ENCODE data around the gene ZFP36L1.

ZFP36L1 gene

DNA sequence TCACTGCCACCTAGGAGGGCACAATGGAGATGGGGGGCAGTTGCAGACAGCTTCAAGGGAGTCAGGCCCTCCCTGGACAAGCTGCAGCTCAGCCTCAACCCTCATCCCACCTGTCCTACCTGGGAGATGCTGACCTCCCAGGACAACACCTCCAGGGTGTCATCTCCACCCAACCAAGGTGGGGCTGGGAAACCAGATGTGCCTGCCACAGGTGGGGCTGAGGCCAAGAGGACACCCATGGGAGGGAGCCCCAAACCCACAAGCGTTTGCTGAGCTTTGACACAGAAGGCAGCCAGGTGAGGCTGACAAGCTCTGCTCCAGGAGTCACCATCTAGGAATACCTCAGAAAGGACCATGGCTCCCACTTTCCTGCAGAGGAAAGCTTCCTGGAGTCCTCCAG lies 31.5 kb downstream of the ZFP36L1 start:
- no peak for FAIRE-seq

DNA sequence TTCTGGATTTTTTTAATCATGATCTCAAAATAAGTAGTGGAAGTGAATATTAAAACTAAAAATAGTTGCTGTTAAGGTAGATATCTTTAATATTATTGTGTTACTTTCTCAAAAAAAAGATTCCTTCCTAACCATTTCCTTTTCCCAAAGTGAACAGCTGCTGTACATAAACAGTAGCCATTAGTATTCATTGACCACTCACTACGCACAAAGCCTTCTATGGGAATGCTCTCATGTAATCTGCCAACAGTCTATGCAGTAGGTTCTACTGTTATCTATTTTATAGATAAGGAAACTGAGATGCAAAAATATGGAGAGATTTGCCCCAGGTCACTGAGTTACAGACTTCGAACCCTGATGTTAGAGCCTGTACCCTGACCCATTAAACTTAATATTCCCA lies 32.1 kb downstream of the ZFP36L1 start:
- FAIRE-seq: no peak

DNA sequence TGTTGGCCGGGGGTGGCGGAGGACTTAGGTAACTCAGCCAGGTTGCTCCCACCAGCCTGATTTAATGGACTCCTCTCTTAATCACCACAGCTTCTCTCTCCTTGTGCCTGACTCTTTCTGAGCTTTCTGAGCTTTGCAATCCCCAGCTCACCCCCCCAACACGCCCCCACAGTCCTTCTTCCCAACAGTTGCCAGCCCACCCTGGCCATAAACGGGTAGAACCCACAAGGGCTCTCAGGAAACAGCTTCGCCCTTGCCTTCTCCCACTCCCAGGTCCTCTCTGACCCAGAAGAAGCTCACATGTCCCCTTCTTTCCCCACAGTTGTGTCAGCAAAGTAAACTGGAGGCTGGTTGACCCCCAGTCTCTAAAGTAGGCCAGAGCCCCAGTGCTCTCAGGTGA lies 32.9 kb downstream of the ZFP36L1 start:
- no peak for FAIRE-seq

GRCh38 chr14:68759017-68759560 lies 33.8 kb downstream of the ZFP36L1 start:
- FAIRE-seq: no peak

DNA sequence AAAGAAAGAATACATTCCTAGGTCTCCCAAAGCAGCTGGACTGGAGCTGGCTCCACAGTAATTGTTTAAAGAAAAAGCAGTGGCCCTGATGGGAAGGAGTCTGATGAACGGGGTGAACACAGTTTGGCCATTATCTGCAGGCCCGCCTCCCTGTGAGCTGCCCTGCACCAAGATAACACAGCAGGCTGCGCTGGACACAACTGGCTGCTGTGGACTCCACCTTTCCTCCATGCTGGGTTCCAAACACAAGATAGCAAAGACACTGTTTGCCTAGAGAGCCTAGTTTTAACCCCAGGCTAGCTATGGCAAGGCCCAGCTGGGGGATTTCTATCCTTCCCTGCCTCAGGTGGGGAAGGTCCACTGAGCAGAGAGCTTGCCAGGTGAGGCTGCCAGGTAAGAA lies 34.6 kb downstream of the ZFP36L1 start:
- FAIRE-seq: no peak

DNA sequence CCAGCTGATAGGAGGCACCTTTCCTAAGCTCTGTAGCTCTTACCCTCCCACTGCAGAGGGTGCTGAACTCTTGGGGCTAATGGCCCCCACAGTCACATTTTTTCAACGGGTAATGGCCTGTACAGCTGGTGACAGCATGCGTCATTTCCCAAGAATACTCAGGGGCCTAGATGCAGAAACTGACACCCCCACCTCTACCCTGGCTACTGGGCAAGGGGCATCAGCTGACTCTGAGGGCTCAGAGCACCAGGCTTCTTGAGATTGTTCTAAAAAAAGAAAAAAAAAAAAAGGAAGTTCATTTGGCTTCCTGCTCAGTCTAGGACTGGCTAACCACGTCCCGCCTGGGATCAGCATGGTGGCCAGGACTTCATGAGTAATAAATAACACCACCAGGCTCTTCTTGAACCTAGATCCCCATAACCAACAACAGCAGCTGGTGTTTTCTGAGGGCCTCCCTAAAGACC lies 35.2 kb downstream of the ZFP36L1 start:
- FAIRE-seq: no peak

DNA sequence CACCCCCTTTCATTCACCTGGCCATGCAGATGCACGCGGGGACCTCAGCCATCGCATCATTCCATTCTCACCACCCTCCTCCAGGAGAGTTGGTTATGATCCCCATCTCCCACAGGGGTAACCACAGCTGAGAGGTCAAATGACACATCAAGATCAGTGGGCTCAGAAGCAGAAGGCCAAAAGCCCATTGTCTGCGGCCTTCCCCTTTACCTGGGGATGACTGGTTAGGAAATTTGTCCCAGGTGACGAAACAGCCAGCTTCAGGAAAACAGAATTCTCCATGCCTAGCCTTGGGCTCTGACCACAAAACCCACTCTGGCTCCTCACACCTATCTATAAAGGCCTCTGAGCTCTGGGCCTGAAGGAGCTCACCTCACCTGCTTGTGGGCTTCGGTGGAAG lies 36.1 kb downstream of the ZFP36L1 start:
- no peak for FAIRE-seq

DNA sequence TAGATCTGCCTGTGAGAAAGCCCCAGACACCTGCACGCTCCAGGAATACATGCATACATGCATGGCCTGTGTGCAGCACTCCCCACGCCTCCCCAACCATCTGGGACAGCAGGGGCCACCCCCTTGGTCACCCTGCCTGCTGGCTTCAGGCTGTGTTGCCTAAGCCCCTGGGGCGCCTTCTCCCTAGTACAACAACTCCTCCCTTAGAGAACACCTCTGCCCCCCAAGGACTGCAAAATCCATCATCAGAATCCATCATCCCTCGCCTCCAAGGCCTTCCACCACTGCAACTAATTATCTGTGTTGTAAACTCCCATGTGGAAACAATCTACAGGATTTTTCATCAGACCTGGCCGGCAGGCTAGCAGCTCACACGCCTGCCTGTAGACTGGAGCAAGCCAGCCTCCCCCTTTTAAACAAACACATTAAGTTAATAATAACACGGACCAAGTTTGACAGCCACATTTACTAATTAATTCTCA lies 36.8 kb downstream of the ZFP36L1 start:
- FAIRE-seq: peak; percentile 94

DNA sequence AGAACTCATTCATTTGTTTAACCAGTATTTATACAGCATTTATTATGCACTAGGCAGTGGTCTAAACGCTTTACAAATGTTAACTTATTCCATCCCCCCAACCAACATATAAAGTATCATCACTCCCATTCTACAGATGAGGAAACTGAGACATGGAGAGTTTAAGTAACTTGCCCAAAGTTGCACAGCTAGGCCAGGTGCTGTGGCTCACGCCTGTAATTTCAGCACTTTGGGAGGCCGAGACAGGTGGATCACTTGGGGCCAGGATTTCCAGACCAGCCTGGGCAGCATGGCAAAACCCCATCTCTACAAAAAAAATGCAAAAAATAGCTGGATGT lies 37.9 kb downstream of the ZFP36L1 start:
- no peak for FAIRE-seq

- peak; percentile 69 for FAIRE-seq
Measured at GRCh38 chr14:68753690-68754089, 39.2 kb downstream of the ZFP36L1 start.

DNA sequence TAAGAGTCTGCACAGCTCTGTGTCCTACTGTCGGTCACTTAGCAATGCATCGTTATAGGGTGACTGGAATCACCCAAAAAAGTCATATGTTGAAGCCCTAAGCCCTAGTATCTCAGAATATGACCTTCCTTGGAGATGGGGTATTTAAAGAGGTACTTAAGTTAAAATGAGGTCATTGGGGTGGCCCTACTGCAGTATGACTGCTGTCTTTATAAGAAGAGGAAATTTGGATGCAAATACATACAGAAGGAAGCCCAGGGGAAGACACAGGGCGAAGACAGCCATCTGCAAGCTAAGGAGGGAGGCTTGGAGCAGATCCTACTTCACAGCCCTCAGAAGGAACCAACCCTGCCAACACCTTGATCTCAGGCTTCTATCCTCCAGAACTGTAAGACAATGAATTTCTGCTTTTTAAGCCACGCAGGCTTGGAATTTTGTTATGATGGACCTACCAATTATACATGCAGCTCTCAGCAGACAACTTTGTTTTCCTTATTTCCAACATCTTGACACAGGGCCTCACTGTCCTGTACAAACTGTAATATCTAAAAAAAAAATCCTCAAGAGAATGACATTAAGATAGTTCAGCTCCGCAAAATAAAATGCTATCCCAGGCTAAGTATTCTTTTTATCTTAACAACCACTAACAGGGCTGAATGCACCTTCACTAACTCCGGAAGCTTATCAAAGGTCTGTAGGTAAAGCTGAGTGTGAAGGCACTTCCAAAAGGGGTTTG lies 40.4 kb downstream of the ZFP36L1 start:
- FAIRE-seq: no peak

- FAIRE-seq: no peak
Measured at GRCh38 chr14:68749487-68750475, 43.1 kb downstream of the ZFP36L1 start.

- no peak for FAIRE-seq
Measured at GRCh38 chr14:68748691-68749090, 44.2 kb downstream of the ZFP36L1 start.

GRCh38 chr14:68748260-68748659 lies 44.6 kb downstream of the ZFP36L1 start:
- FAIRE-seq: no peak

DNA sequence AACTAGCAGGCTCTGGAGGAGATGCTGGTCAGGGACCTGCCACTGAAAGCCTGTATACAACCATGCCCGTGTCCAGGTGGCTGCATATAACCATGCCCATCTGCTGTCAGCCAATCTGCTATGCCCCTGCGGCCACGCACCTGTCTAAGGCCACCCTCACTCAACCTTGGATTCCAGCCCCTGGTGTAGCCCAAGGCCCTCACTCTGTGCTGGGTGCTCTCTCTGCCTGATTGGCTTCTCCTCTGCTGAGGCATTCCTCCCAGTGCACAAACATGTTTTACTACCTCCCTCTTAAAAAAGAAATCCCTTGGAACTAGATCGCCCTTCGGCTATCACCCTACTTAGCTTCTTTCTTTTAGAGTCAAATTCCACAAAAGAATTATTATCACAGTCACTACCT lies 45.5 kb downstream of the ZFP36L1 start:
- FAIRE-seq: no peak

- no peak for FAIRE-seq
Measured at GRCh38 chr14:68744613-68745012, 48.3 kb downstream of the ZFP36L1 start.

GRCh38 chr14:68741839-68742470 lies 50.9 kb downstream of the ZFP36L1 start:
- no peak for FAIRE-seq

DNA sequence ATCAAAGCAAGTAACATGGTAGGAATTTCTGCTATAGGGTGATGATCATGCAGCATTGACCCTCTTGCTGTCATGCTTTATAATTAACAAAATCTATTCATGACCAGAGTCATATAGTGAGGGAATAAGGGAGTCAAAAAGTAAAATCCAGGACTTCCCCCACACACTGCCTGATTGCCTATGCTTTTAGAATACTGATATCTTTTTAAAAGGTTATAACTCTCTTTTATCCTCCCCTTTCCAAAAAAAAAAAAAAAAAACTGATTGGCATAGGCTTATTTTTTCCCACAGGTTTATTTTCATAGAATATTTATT lies 51.4 kb downstream of the ZFP36L1 start:
- no peak for FAIRE-seq

DNA sequence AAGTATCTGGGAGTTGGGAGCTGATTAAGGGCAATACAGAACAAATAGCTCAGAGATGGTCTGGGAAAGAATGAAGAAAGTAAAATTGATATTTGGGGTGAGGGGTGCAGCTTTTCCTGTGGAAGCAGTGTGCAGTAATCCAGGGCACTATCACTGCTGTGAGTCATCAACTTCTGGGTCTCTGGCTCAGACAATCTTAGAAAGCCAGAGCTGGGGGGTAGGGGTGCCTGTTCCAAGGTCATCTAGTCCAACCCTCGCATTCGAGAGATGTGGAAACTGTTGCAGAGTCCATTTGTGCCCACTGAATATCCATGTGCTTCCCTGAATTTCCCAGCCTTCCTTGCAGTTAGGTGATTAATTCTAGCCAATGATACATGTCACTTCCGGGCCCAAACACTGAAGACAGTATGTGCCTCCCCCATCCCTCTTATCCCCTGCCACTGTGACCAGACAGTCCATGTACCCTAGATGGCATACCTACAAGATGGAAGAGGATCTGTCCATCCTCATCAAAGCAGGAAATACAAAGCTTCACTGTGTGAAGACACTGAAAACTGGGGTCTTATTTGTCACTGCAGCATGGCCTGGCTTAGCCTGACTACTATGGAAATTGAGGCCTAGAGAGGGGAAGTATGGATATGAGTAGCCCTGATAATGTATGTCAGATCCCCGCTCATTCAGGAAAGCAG lies 51.9 kb downstream of the ZFP36L1 start:
- no peak for FAIRE-seq

- FAIRE-seq: no peak
Measured at GRCh38 chr14:68739701-68740100, 53.2 kb downstream of the ZFP36L1 start.

- no peak for FAIRE-seq
Measured at GRCh38 chr14:68738559-68738958, 54.3 kb downstream of the ZFP36L1 start.
